Esophagus squamous epithelium (tissue), 5 donors: ENCODE data around the gene TNFRSF18. TPM values are rescaled to one million over a fixed set of nuclear protein-coding genes. Genes with fewer than 3 reads are reported as not detected.
"Not testable (repeated sequence)": the region's sequence is repeated elsewhere in the genome, so short reads cannot be mapped to it uniquely, and the experiment has no call there.

ENCODE experiments used
- DNase-seq: peaks from one replicate; lab custom pipeline; 2025; lab: John Stamatoyannopoulos, UW
- H3K27ac ChIP-seq, 4 donors: fragments of 200-600 bp; sonication (generic); one replicate each; pipeline ENCODE4 v1.5.1; 2016 to 2019; ENCODE audit warnings: mild to moderate bottlenecking in 1 of 4
- H3K27me3 ChIP-seq, 4 donors: fragments of 200-600 bp; sonication (generic); 1 replicate in 3 of 4; 2 replicates in 1 of 4; pipeline versions ENCODE4 v1.5.1 to v1.6.0; 2017 to 2021; ENCODE audit warnings: antibody characterized with exemption in 1 of 4
- H3K36me3 ChIP-seq, 3 donors: fragments of 200-600 bp; sonication (generic); one replicate each; pipeline ENCODE4 v1.5.1; 2016 to 2019
- H3K4me1 ChIP-seq, 3 donors: fragments of 200-600 bp; sonication (generic); one replicate each; pipeline ENCODE4 v1.5.1; 2017 to 2019
- H3K4me3 ChIP-seq, 4 donors: fragments of 200-600 bp; sonication (generic); 1 replicate in 3 of 4; 2 replicates in 1 of 4; pipeline ENCODE4 v1.5.1; 2016 to 2019; ENCODE audit warnings: mild to moderate bottlenecking in 2 of 4, moderate library complexity in 1 of 4
- H3K9me3 ChIP-seq, 3 donors: fragments of 200-600 bp; sonication (generic); one replicate each; pipeline ENCODE4 v1.5.1; 2016 to 2019
- CTCF ChIP-seq, 6 experiments: fragments of 450-650 bp in 4 of 6; fragments of 200-600 bp in 2 of 6; sonication (generic) in 2 of 6; IDR thresholded peaks; one replicate each; pipeline ENCODE4 v1.5.1; 2016 to 2019; ENCODE audit warnings: antibody characterized with exemption in 6 of 6, mild to moderate bottlenecking in 4 of 6, moderate library complexity in 4 of 6
- POLR2A ChIP-seq, 4 donors: fragments of 450-650 bp; IDR thresholded peaks; one replicate each; pipeline ENCODE4 v1.6.1; 2017; ENCODE audit warnings: antibody characterized with exemption in 4 of 4, mild to moderate bottlenecking in 4 of 4, moderate library complexity in 3 of 4
- WGBS, 2 donors: methylation state at CpG; one replicate each; pipeline ENCODE4 v1.1.5; 2018; 5-methylcytosine and 5-hydroxymethylcytosine counted together
- intact Hi-C: fragments of 100-400 bp; cut with DNase I; formaldehyde crosslinking; loops from one replicate; pipeline ENCODE4 v1.15.0; 2022
- total RNA-seq, 4 donors: library from RNA; depleted of rRNA; stranded (reverse); fragments of >200 nt; gene quantifications; one replicate each; pipeline ENCODE4 v1.1.0, GENCODE V29; 2016
- donor health status: DM: yes; HTN: yes; CAD: no.

TNFRSF18 gene
- total RNA-seq, 4 donors from 2014 or later, result 2.0 to 21.0 (median 2.8) TPM

GRCh38 chr1:1253314-1253713 is 46.9 kb upstream of the TNFRSF18 start:
- Histone ChIP-seq H3K4me3 (no peak overlapping the region), H3K4me1 (peaks cover 6 to 19% (median 8%) of the 10 kb centered on the region in 3 donors), H3K36me3 (peaks cover 0 to 72% (median 19%) of the 10 kb centered on the region in 3 donors), H3K9me3 (no peaks in the 10 kb centered on the region), H3K27me3 (no peaks in the 10 kb centered on the region), H3K27ac (no peak overlapping the region)
- intact Hi-C loops, result no loop called here
- 84 to 87% methylated on average over 6 to 11 of the region's 12 CpGs for WGBS, 2 donors
- DNase-seq, result no peak
- no peak for TF ChIP-seq CTCF (IDR thresholded peaks at IDR 0.05)
- no peak for TF ChIP-seq POLR2A (IDR thresholded peaks at IDR 0.05)

DNA sequence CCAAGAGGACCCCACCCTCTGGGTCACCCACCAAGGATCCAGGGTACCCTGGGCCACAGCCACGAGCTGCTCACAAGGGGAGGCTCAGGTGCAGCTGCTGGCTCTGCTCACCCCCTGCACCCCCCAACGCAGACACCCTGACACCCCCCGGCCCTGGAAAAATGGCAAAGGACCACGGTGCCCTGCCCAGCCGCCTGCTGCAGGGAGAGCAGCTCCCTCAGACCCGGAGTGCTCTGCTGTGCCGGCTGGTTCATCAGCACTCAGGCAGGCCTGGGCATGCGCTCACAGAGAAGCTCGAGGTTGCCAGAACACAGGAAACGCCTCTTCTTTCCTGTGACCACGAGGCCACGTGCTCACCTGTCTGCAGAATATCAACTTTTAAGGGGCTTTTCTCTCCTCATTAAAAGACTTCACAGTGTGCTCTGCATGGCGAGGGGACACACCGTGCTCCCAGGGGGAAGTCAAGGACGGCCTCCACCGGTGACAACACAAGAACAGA is 44.4 kb upstream of the TNFRSF18 start:
- H3K4me1 ChIP-seq, result peaks cover 8 to 29% (median 12%) of the 10 kb centered on the region in 3 donors
- TF ChIP-seq CTCF (IDR thresholded peaks at IDR 0.05), result no peak
- no peak for TF ChIP-seq POLR2A (IDR thresholded peaks at IDR 0.05)
- WGBS, 2 donors, result 25 to 60% methylated on average over 4 to 12 of the region's 16 CpGs
- H3K27ac ChIP-seq, result peak overlapping the region in 2 of 4 donors; percentile 27 to 34
- no peaks in the 10 kb centered on the region for H3K9me3 ChIP-seq
- no peak for DNase-seq
- no peak overlapping the region for H3K4me3 ChIP-seq
- intact Hi-C loops, result no loop called here
- H3K27me3 ChIP-seq, result peaks cover 0 to 25% (median 7%) of the 10 kb centered on the region in 4 donors
- peaks cover 0 to 47% (median 16%) of the 10 kb centered on the region in 3 donors for H3K36me3 ChIP-seq

GRCh38 chr1:1248009-1248913 is 41.9 kb upstream of the TNFRSF18 start:
- H3K27ac ChIP-seq, DNase-seq, H3K9me3 ChIP-seq, H3K4me3 ChIP-seq: not testable (repeated sequence)
- intact Hi-C loops, result loop anchor here (10.0 kb wide), 1 partner anchor 123 kb away; no protein-coding TSS in a partner anchor
- 85% methylated on average over 4 of the region's 21 CpGs; no CpG with 5 or more reads in 1 of the 2 donors for WGBS, 2 donors
- Histone ChIP-seq H3K4me1 (peaks cover 8 to 31% (median 12%) of the 10 kb centered on the region in 3 donors), H3K27me3 (peaks cover 0 to 41% (median 11%) of the 10 kb centered on the region in 4 donors), H3K36me3 (peaks cover 0 to 21% (median 0%) of the 10 kb centered on the region in 3 donors)

DNA sequence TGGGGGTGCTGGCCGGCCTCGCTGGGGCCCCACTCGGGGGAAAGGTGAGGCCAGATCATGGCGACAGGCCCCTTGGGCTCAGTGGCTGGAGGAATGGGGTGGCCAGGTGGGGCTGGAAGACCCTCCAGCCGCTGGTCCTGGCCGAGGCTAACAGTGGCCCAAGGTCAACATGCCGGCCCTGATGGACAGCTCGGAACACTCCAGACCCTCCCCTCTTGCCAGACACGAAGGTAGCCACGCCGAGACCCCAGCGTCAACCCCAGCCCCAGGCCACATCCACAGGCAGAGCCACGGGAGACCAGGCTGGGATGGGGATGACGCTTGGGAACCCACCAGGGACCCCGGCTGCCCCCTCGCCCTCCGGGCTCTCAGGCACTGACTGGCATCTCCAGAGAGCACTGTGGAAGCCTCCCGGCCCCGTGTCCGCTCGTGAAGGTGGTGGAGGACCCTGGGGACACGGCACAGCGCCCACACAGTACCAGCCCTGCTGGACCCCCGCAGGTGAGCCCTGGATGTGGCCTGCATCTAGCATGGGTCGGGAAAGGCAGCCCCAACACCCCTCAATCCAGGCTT is 41.0 kb upstream of the TNFRSF18 start:
- no peaks in the 10 kb centered on the region for H3K9me3 ChIP-seq
- peaks cover 0 to 13% (median 0%) of the 10 kb centered on the region in 3 donors for H3K36me3 ChIP-seq
- 57% methylated on average over 9 of the region's 25 CpGs; no CpG with 5 or more reads in 1 of the 2 donors for WGBS, 2 donors
- peaks cover 0 to 44% (median 11%) of the 10 kb centered on the region in 4 donors for H3K27me3 ChIP-seq
- no peak for DNase-seq
- H3K27ac ChIP-seq, result no peak overlapping the region
- intact Hi-C loops, result loop anchor here (10.0 kb wide), 1 partner anchor 123 kb away; no protein-coding TSS in a partner anchor
- H3K4me1 ChIP-seq, result peaks cover 8 to 31% (median 12%) of the 10 kb centered on the region in 3 donors
- TF ChIP-seq CTCF (IDR thresholded peaks at IDR 0.05) (no peak), POLR2A (IDR thresholded peaks at IDR 0.05) (no peak)
- no peak overlapping the region for H3K4me3 ChIP-seq

GRCh38 chr1:1246577-1247340 is 40.4 kb upstream of the TNFRSF18 start, which contains the start of gene C1QTNF12:
Gene C1QTNF12 (minus strand): TSS chr1:1246722. CDS start chr1:1246690, 32 bp downstream.
- Histone ChIP-seq H3K27me3 (peaks cover 0 to 44% (median 11%) of the 10 kb centered on the region in 4 donors), H3K36me3 (peaks cover 0 to 6% (median 0%) of the 10 kb centered on the region in 3 donors), H3K4me1 (peaks cover 8 to 31% (median 12%) of the 10 kb centered on the region in 3 donors), H3K27ac (no peak within 1 kb of the TSS), H3K4me3 (peak within 1 kb of the TSS in 2 of 4 donors; percentile 28 to 31), H3K9me3 (no peaks in the 10 kb centered on the region)
- no peak for DNase-seq
- WGBS, 2 donors, result 0% methylated on average over 3 of the region's 74 CpGs; no CpG with 5 or more reads in 1 of the 2 donors
- intact Hi-C loops, result loop anchor here (10.0 kb wide), 1 partner anchor 122 kb away; no protein-coding TSS in a partner anchor
- no peak for TF ChIP-seq CTCF (IDR thresholded peaks at IDR 0.05)
- TF ChIP-seq POLR2A (IDR thresholded peaks at IDR 0.05), result no peak
